Neuronal stem cell (in vitro differentiated cells): ENCODE results near the gene PTCD2.
A peak's percentile ranks its signal among the peaks of the same experiment; 100 is the strongest.

Experiments
- DNase-seq: peaks from one replicate; pipeline ENCODE4 v3.0.0-alpha.2; 2013; ENCODE audit warnings: low spot score
- H2AFZ ChIP-seq: one replicate; pipeline ENCODE4 v1.6.1; 2013; ENCODE audit warnings: mild to moderate bottlenecking, low read length, inconsistent platforms
- H2AK5ac ChIP-seq: 2 replicates; pipeline ENCODE4 v1.6.1; 2013; ENCODE audit warnings: low read depth, mild to moderate bottlenecking, inconsistent platforms, low read length, moderate library complexity, mixed read lengths
- H2BK120ac ChIP-seq: 2 replicates; pipeline ENCODE4 v1.6.1; 2013; ENCODE audit warnings: low read depth, mild to moderate bottlenecking, inconsistent platforms, low read length, moderate library complexity, mixed read lengths
- H2BK12ac ChIP-seq: one replicate; pipeline ENCODE4 v1.6.1; 2013; ENCODE audit warnings: low read length, inconsistent platforms
- H2BK15ac ChIP-seq: 2 replicates; pipeline ENCODE4 v1.6.1; 2013; ENCODE audit warnings: mild to moderate bottlenecking, low read length, inconsistent platforms, mixed read lengths
- H2BK5ac ChIP-seq: one replicate; pipeline ENCODE4 v1.6.1; 2013; ENCODE audit warnings: inconsistent platforms, mild to moderate bottlenecking, low read length, moderate library complexity
- H3K14ac ChIP-seq: one replicate; pipeline ENCODE4 v1.6.1; 2013; ENCODE audit warnings: low read length, inconsistent platforms
- H3K18ac ChIP-seq: 2 replicates; pipeline ENCODE4 v1.6.1; 2013; ENCODE audit warnings: low read length, inconsistent platforms
- H3K23ac ChIP-seq: 2 replicates; pipeline ENCODE4 v1.6.1; 2013; ENCODE audit warnings: low read depth, mild to moderate bottlenecking, mixed read lengths, low read length, inconsistent platforms; ENCODE audit not compliant: poor library complexity
- H3K27ac ChIP-seq: replicated peaks from 3 replicates; pipeline ENCODE4 v1.5.1; 2013; ENCODE audit warnings: low read length, inconsistent platforms
- H3K27me3 ChIP-seq, 3 experiments: 2 replicates each; pipeline ENCODE4 v1.6.1; 2013; ENCODE audit warnings: low read length in 3 of 3, mild to moderate bottlenecking in 2 of 3, inconsistent platforms in 1 of 3, low read depth in 1 of 3, mixed read lengths in 1 of 3, moderate library complexity in 1 of 3; ENCODE audit not compliant: control insufficient read depth in 3 of 3, insufficient read depth in 3 of 3
- H3K36me3 ChIP-seq, 2 donors: replicated peaks in 1 of 2; 2 replicates each; pipeline ENCODE4 v1.6.1; 2013; ENCODE audit warnings: low read length in 2 of 2; ENCODE audit not compliant: control insufficient read depth in 2 of 2, insufficient read depth in 2 of 2
- H3K4ac ChIP-seq: 2 replicates; pipeline ENCODE4 v1.6.1; 2013; ENCODE audit warnings: inconsistent platforms, mild to moderate bottlenecking, low read length, moderate library complexity
- H3K4me1 ChIP-seq, 2 donors: 1 replicate in 1 of 2; 2 replicates in 1 of 2; pipeline ENCODE4 v1.6.1; 2013; ENCODE audit warnings: low read length in 2 of 2, low read depth in 1 of 2; ENCODE audit not compliant: control insufficient read depth in 2 of 2, insufficient read depth in 1 of 2
- H3K4me2 ChIP-seq: one replicate; pipeline ENCODE4 v1.6.1; 2013; ENCODE audit warnings: mild to moderate bottlenecking, low read length, inconsistent platforms; ENCODE audit not compliant: insufficient read depth, poor library complexity, severe bottlenecking
- H3K4me3 ChIP-seq, 2 donors: 2 replicates each; pipeline ENCODE4 v1.5.1; 2013; ENCODE audit warnings: low read length in 2 of 2, mild to moderate bottlenecking in 2 of 2, inconsistent platforms in 1 of 2, moderate library complexity in 1 of 2
- H3K79me1 ChIP-seq: one replicate; pipeline ENCODE4 v1.6.1; 2013; ENCODE audit warnings: low read depth, mild to moderate bottlenecking, inconsistent platforms, low read length, moderate library complexity
- H3K9ac ChIP-seq: one replicate; pipeline ENCODE4 v1.6.1; 2013; ENCODE audit warnings: mild to moderate bottlenecking, low read depth, low read length, inconsistent platforms; ENCODE audit not compliant: poor library complexity
- H3K9me3 ChIP-seq, 2 donors: replicated peaks in 1 of 2; 2 replicates each; pipeline versions ENCODE3 to v1.6.1; 2013; ENCODE audit warnings: low read length in 2 of 2, mild to moderate bottlenecking in 2 of 2, inconsistent platforms in 1 of 2, low read depth in 1 of 2, mixed read lengths in 1 of 2, moderate library complexity in 1 of 2; ENCODE audit not compliant: control insufficient read depth in 2 of 2, insufficient read depth in 1 of 2
- H4K8ac ChIP-seq: one replicate; pipeline ENCODE4 v1.6.1; 2013; ENCODE audit warnings: low read depth, mild to moderate bottlenecking, inconsistent platforms, low read length, moderate library complexity
- H4K91ac ChIP-seq: one replicate; pipeline ENCODE4 v1.6.1; 2013; ENCODE audit warnings: low read length, low read depth, mild to moderate bottlenecking, inconsistent platforms; ENCODE audit not compliant: poor library complexity
- WGBS, 2 donors: extraction: QIAGEN DNeasy Blood & Tissue Kit; methylation state at CpG; one replicate each; pipeline ENCODE4 v1.1.7; 2013; ENCODE audit warnings: missing lambda C conversion rate in 2 of 2, mixed read lengths in 1 of 2; ENCODE audit not compliant: insufficient read length in 2 of 2, insufficient replicate concordance in 1 of 2; ENCODE audit errors: extremely low coverage in 2 of 2; 5-methylcytosine and 5-hydroxymethylcytosine counted together

PTCD2 gene

GRCh38 chr5:72353046-72353445 is 32.9 kb downstream of the PTCD2 start:
- Histone ChIP-seq H3K4ac (no peak overlapping the region), H3K4me2 (no peak overlapping the region), H2BK15ac (no peak overlapping the region), H3K18ac (no peak overlapping the region), H3K36me3 (peaks cover under 1 to 15% of the 10 kb centered on the region in 2 donors), H4K8ac (no peak overlapping the region), H3K27ac (no peak overlapping the region), H3K14ac (no peak overlapping the region), H3K9ac (no peak overlapping the region), H3K4me3 (no peak overlapping the region), H3K79me1 (no peaks in the 10 kb centered on the region), H2AFZ (no peak overlapping the region), H2BK12ac (no peak overlapping the region), H4K91ac (no peak overlapping the region), H3K23ac (no peak overlapping the region), H3K4me1 (no peaks in the 10 kb centered on the region), H2BK120ac (no peak overlapping the region), H2AK5ac (no peak overlapping the region), H3K27me3 (no peaks in the 10 kb centered on the region), H2BK5ac (no peak overlapping the region), H3K9me3 (no peaks in the 10 kb centered on the region)
- DNase-seq: no peak

GRCh38 chr5:72355706-72356299 is 35.6 kb downstream of the PTCD2 start:
- Histone ChIP-seq H3K4me1 (no peaks in the 10 kb centered on the region), H4K91ac (no peak overlapping the region), H4K8ac (no peak overlapping the region), H2BK120ac (no peak overlapping the region), H3K9me3 (no peaks in the 10 kb centered on the region), H3K79me1 (no peaks in the 10 kb centered on the region), H3K4ac (no peak overlapping the region), H3K14ac (no peak overlapping the region), H3K27me3 (no peaks in the 10 kb centered on the region), H3K27ac (no peak overlapping the region), H3K23ac (no peak overlapping the region), H2AFZ (no peak overlapping the region), H3K4me3 (no peak overlapping the region), H2BK12ac (no peak overlapping the region), H2BK5ac (no peak overlapping the region), H2BK15ac (no peak overlapping the region), H3K18ac (no peak overlapping the region), H3K4me2 (no peak overlapping the region), H2AK5ac (no peak overlapping the region), H3K9ac (no peak overlapping the region), H3K36me3 (peaks cover 6 to 31% of the 10 kb centered on the region in 2 donors)
- DNase-seq: peak; percentile 15
- WGBS, 2 donors: no CpG with 5 or more reads among the region's 5 CpGs

- Histone ChIP-seq H3K27me3 (no peaks in the 10 kb centered on the region), H4K91ac (no peak overlapping the region), H2BK120ac (no peak overlapping the region), H3K4ac (no peak overlapping the region), H3K14ac (no peak overlapping the region), H3K18ac (no peak overlapping the region), H2AFZ (no peak overlapping the region), H4K8ac (no peak overlapping the region), H2BK15ac (no peak overlapping the region), H3K79me1 (no peaks in the 10 kb centered on the region), H2AK5ac (no peak overlapping the region), H3K4me2 (no peak overlapping the region), H3K9me3 (peaks cover 0 to 4% of the 10 kb centered on the region in 2 donors), H2BK5ac (no peak overlapping the region), H3K23ac (no peak overlapping the region), H3K36me3 (peaks cover 6 to 36% of the 10 kb centered on the region in 2 donors), H3K4me3 (no peak overlapping the region), H3K4me1 (no peaks in the 10 kb centered on the region), H3K27ac (no peak overlapping the region), H3K9ac (no peak overlapping the region), H2BK12ac (no peak overlapping the region)
- WGBS, 2 donors: no CpG with 5 or more reads among the region's 1 CpG
- DNase-seq: no peak
These were observed 36.2 kb downstream of the PTCD2 start for GRCh38 chr5:72356361-72356760.

GRCh38 chr5:72358925-72359324 is 38.8 kb downstream of the PTCD2 start:
- no peak overlapping the region for H2AFZ ChIP-seq
- no peaks in the 10 kb centered on the region for H3K27me3 ChIP-seq
- H3K4ac ChIP-seq: no peak overlapping the region
- H3K23ac ChIP-seq: no peak overlapping the region
- H2AK5ac ChIP-seq: no peak overlapping the region
- H3K36me3 ChIP-seq: peaks cover 8 to 51% of the 10 kb centered on the region in 2 donors
- no peak overlapping the region for H3K4me3 ChIP-seq
- no peak overlapping the region for H3K9ac ChIP-seq
- no peak overlapping the region for H2BK15ac ChIP-seq
- H3K18ac ChIP-seq: no peak overlapping the region
- no peaks in the 10 kb centered on the region for H3K79me1 ChIP-seq
- H2BK120ac ChIP-seq: no peak overlapping the region
- H2BK12ac ChIP-seq: no peak overlapping the region
- H3K4me2 ChIP-seq: no peak overlapping the region
- H3K9me3 ChIP-seq: peaks cover 0 to 18% of the 10 kb centered on the region in 2 donors
- no peak overlapping the region for H2BK5ac ChIP-seq
- no peak overlapping the region for H3K14ac ChIP-seq
- no peak for DNase-seq
- no peak overlapping the region for H4K8ac ChIP-seq
- H3K27ac ChIP-seq: no peak overlapping the region
- H4K91ac ChIP-seq: no peak overlapping the region
- H3K4me1 ChIP-seq: peaks cover 0 to 10% of the 10 kb centered on the region in 2 donors
